Type B pancreatic cell (in vitro differentiated cells): ENCODE data around the gene MVB12B. TPM values are rescaled to one million over a fixed set of nuclear protein-coding genes. Genes with fewer than 3 reads are reported as not detected.

Experiments used
- DNase-seq: peaks from one replicate; pipeline ENCODE4 v3.0.0; 2021; ENCODE audit warnings: mixed read lengths; ENCODE audit not compliant: unreplicated experiment; ENCODE audit errors: extremely low spot score
- H3K27ac Mint-ChIP-seq: 2 replicates; pipeline ENCODE4 v1.8.0; 2021; ENCODE audit warnings: mild to moderate bottlenecking, mixed read lengths
- H3K27me3 Mint-ChIP-seq: 2 replicates; pipeline ENCODE4 v1.8.0; 2021; ENCODE audit warnings: mixed read lengths
- H3K36me3 Mint-ChIP-seq: 2 replicates; pipeline ENCODE4 v1.8.0; 2021; ENCODE audit warnings: mixed read lengths
- H3K4me1 Mint-ChIP-seq: one replicate; pipeline ENCODE4 v1.8.0; 2021; ENCODE audit warnings: mixed read lengths; ENCODE audit not compliant: unreplicated experiment
- H3K4me3 Mint-ChIP-seq: 2 replicates; pipeline ENCODE4 v1.8.0; 2021; ENCODE audit warnings: mild to moderate bottlenecking, mixed read lengths
- H3K9me3 Mint-ChIP-seq: 2 replicates; pipeline ENCODE4 v1.8.0; 2021; ENCODE audit warnings: mixed read lengths
- total RNA-seq: library from RNA; stranded (reverse); gene quantifications from 2 replicates; pipeline ENCODE4 v1.2.1, GENCODE V29; 2021; ENCODE audit warnings: low replicate concordance
- TF ChIP-seq, protein P1 (sequence below): fragments of 200-600 bp; sonication (generic); conservative IDR thresholded peaks from 2 replicates; pipeline ENCODE4 v1.5.0; 2021; ENCODE audit warnings: antibody characterized with exemption, mild to moderate bottlenecking

Gene MVB12B
- total RNA-seq, 1 donor from 2014 or later: 26.1 TPM

DNA sequence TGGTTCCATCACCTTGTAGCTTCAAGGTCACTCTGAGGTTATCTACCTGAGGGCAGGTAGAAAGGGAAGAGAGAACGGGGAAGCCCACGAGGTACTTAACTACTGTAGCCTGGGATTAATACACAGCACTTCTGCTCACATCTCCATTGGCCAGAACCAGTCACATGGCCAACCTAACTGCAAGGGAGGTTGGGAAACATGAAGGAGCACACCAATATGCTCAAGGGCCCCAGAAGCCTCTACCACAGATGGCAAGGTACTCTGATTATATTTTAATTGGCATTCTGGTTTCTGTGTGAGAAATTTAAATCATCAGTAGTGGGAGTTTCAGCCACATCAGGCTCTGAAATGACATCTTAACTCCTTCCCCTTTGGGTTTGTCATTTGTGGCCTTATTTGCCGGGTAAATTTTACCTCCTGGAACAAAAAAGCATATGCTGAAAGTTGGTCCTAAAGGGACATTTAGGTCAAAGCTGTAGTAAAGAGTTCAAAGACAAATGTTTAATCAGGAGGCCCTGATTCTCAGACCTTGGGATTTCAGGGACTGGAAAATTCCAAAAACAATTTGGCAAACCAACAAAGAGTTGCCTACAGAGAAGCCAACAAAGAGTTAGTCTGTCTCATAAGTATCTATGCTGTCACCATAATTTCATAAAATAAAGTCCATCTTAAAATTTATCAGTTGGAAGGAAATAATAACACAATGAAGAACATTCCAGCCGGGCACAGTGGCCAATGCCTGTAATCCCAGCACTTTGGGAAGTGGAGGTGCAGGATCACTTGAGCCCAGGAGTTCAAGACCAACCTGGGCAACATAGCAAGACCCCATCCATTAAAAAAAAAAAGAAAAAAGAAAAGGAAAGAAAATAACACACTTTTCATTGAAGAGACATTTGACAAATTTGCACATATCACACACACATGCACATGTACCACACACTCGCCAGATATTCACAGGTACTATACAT, 13.8 kb upstream of the MVB12B start:
- Mint-ChIP-seq H3K4me1 (peaks cover 11% of the 10 kb centered on the region), H3K27ac (no peak overlapping the region), H3K9me3 (no peaks in the 10 kb centered on the region), H3K27me3 (no peaks in the 10 kb centered on the region), H3K36me3 (no peaks in the 10 kb centered on the region), H3K4me3 (no peak overlapping the region)
- DNase-seq: no peak
- TF ChIP-seq, protein P1, sequence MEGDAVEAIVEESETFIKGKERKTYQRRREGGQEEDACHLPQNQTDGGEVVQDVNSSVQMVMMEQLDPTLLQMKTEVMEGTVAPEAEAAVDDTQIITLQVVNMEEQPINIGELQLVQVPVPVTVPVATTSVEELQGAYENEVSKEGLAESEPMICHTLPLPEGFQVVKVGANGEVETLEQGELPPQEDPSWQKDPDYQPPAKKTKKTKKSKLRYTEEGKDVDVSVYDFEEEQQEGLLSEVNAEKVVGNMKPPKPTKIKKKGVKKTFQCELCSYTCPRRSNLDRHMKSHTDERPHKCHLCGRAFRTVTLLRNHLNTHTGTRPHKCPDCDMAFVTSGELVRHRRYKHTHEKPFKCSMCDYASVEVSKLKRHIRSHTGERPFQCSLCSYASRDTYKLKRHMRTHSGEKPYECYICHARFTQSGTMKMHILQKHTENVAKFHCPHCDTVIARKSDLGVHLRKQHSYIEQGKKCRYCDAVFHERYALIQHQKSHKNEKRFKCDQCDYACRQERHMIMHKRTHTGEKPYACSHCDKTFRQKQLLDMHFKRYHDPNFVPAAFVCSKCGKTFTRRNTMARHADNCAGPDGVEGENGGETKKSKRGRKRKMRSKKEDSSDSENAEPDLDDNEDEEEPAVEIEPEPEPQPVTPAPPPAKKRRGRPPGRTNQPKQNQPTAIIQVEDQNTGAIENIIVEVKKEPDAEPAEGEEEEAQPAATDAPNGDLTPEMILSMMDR: no peak

- H3K9me3 Mint-ChIP-seq: no peaks in the 10 kb centered on the region
- no peaks in the 10 kb centered on the region for H3K4me1 Mint-ChIP-seq
- no peak overlapping the region for H3K4me3 Mint-ChIP-seq
- H3K27me3 Mint-ChIP-seq: no peaks in the 10 kb centered on the region
- no peak for DNase-seq
- TF ChIP-seq, protein P1: no peak
- H3K27ac Mint-ChIP-seq: no peak overlapping the region
- no peaks in the 10 kb centered on the region for H3K36me3 Mint-ChIP-seq
Measured at GRCh38 chr9:126316085-126316655, 10.5 kb upstream of the MVB12B start.

DNA sequence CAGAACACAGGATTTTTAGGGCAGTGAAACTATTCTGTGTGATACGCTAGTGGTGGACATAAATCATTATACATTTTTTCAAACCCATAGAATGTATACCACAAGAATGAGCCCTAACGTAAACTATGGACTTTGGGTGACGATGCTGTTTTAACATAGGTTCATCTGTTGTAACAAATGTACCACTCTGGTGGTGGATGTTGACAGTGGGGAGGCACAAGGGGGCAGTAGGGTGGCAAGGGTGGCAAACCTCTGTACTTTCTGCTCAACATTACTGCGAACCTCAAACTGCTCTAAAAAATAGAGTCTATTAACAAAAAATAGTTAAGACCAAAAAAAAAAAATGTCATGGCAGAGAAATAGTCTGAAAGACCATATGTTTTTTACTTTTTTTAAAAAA, 9.1 kb upstream of the MVB12B start:
- H3K27me3 Mint-ChIP-seq: no peaks in the 10 kb centered on the region

DNA sequence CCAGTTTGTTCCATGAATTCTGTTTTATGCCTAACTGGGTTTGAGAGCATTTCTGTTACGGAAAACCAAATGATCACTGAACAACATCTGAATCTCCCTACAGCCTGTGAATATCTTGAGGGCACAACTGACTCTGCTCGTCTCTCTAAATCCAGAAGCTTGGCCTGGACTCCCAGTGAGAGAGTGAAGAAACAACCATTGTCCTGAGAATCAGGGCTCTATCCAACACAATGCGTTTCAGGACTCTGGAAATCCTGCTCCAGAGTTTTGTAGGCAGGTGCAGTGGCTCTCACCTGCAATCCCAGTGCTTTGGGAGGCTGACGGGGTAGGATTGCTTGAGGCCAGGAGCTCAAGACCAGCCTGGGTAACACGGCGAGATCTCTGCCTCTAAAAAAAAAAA, 7.8 kb upstream of the MVB12B start:
- Mint-ChIP-seq H3K4me1 (no peaks in the 10 kb centered on the region), H3K27ac (no peak overlapping the region), H3K9me3 (no peaks in the 10 kb centered on the region), H3K4me3 (no peak overlapping the region), H3K27me3 (no peaks in the 10 kb centered on the region), H3K36me3 (no peaks in the 10 kb centered on the region)
- TF ChIP-seq, protein P1: no peak
- no peak for DNase-seq

More for the DNA sequence above, 9.1 kb upstream of the MVB12B start:
- Mint-ChIP-seq H3K9me3 (no peaks in the 10 kb centered on the region), H3K4me1 (no peaks in the 10 kb centered on the region), H3K27ac (no peak overlapping the region), H3K4me3 (no peak overlapping the region), H3K36me3 (no peaks in the 10 kb centered on the region)
- TF ChIP-seq, protein P1: no peak
- DNase-seq: no peak

DNA sequence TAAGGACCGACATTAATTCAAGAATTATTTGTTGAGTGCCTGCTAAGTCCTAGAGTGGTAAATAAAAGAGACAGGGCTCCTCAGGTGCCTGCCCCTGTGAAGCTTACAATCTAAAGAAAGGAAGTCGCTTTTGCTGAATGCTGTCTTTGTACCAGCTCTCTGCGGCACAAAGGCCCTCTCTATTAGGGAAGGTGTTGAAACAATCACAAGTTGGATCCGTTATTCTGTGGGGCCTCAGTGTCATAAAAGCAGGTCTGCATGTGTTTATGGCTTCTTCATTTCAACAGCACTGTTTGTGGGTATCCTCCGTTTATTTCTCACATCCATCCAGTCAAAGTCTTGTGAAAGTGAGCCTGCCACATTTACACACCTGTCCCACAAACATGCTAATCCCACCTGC, 7.0 kb upstream of the MVB12B start:
- Mint-ChIP-seq H3K27me3 (no peaks in the 10 kb centered on the region), H3K4me1 (no peaks in the 10 kb centered on the region), H3K27ac (no peak overlapping the region), H3K9me3 (no peaks in the 10 kb centered on the region), H3K4me3 (no peak overlapping the region), H3K36me3 (no peaks in the 10 kb centered on the region)
- TF ChIP-seq, protein P1: no peak
- no peak for DNase-seq
